ENCODE data around the gene DDTL.
"Not testable (repeated sequence)": the region's sequence is repeated elsewhere in the genome, so short reads cannot be mapped to it uniquely, and the experiment has no call there.

DNA sequence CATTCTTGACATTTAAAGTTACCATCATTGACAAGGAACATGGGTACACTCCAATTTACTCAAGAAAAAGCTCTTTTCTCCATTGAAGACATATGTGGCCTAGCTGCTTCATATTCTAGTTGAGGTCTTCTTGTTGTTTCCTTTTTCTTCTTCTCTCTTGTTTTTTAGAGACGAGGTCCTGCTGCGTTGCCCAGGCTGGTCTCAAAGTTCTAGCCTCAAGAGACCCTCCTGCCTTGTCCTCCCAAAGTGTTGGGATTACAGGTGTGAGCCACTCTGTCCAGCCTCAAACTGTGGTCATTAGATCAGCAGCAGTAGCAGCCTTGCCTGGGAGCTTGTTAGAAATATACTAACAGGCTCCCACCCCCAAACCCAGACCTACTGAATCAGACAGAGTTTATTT lies 26.4 kb downstream of the DDTL start:
- TF ChIP-seq POLR2A (IDR thresholded peaks at IDR 0.05; ENCODE audit: low read length); GATA1 (IDR thresholded peaks at IDR 0.05; ENCODE audit: low read depth, low read length): not testable (repeated sequence)
